HepG2 (cell line): ENCODE results near the gene CNTNAP1. TPM values are rescaled to one million over a fixed set of nuclear protein-coding genes. Genes with fewer than 3 reads are reported as not detected.
A peak's percentile ranks its signal among the peaks of the same experiment; 100 is the strongest.

Experiments
- BHLHE40 ChIP-seq: IDR thresholded peaks from 2 replicates; pipeline ENCODE4 v1.6.1; 2011; ENCODE audit warnings: low read length, improper control_type of control experiment
- DZIP1 ChIP-seq: sonication (generic); formaldehyde crosslinking; IDR thresholded peaks from 2 replicates; pipeline ENCODE4 v1.5.0; 2020; ENCODE audit warnings: mild to moderate bottlenecking, missing genetic modification reagents
- EHMT2 ChIP-seq: fragments of 200-600 bp; sonication (generic); IDR thresholded peaks from 2 replicates; pipeline ENCODE4 v1.7.0; 2017; ENCODE audit warnings: antibody characterized with exemption, low read depth, low read length, borderline replicate concordance
- ETS1 ChIP-seq: sonication (generic); formaldehyde crosslinking; IDR thresholded peaks from 2 replicates; pipeline ENCODE4 v1.4.0; 2020; ENCODE audit warnings: missing genetic modification reagents
- HNRNPLL ChIP-seq: fragments of 200-400 bp; formaldehyde crosslinking; IDR thresholded peaks from 2 replicates; pipeline ENCODE4 v1.6.1; 2017; ENCODE audit warnings: mild to moderate bottlenecking, low read depth, low read length; ENCODE audit not compliant: poor library complexity, severe bottlenecking
- MEIS1 ChIP-seq: sonication (generic); formaldehyde crosslinking; IDR thresholded peaks from 2 replicates; pipeline ENCODE4 v1.9.0; 2021; ENCODE audit warnings: mild to moderate bottlenecking, missing genetic modification reagents, moderate library complexity, borderline replicate concordance
- NFYB ChIP-seq: sonication (generic); formaldehyde crosslinking; IDR thresholded peaks from 2 replicates; pipeline ENCODE4 v1.4.0; 2020; ENCODE audit warnings: missing genetic modification reagents
- TCF12 ChIP-seq, 2 experiments: fragments of 450-650 bp in 1 of 2; sonication (generic) in 1 of 2; formaldehyde crosslinking in 1 of 2; IDR thresholded peaks; 2 replicates each; pipeline versions ENCODE4 v1.6.1 to v1.8.0; 2017 to 2022; ENCODE audit warnings: antibody characterized with exemption in 1 of 2, mild to moderate bottlenecking in 1 of 2, missing genetic modification reagents in 1 of 2, moderate library complexity in 1 of 2
- ZNF143 ChIP-seq: sonication (generic); formaldehyde crosslinking; IDR thresholded peaks from 2 replicates; pipeline ENCODE4 v1.4.0; 2020; ENCODE audit warnings: missing genetic modification reagents
- ZNF17 ChIP-seq: sonication (generic); formaldehyde crosslinking; IDR thresholded peaks from 2 replicates; pipeline ENCODE4 v1.5.0; 2020; ENCODE audit warnings: mild to moderate bottlenecking, missing genetic modification reagents
- ZNF263 ChIP-seq: sonication (generic); formaldehyde crosslinking; IDR thresholded peaks from 2 replicates; pipeline ENCODE4 v1.4.0; 2020; ENCODE audit warnings: missing genetic modification reagents
- ZNF264 ChIP-seq: sonication (generic); formaldehyde crosslinking; IDR thresholded peaks from 2 replicates; pipeline ENCODE4 v1.4.0; 2020; ENCODE audit warnings: missing genetic modification reagents
- ZNF292 ChIP-seq: sonication (generic); formaldehyde crosslinking; IDR thresholded peaks from 2 replicates; pipeline ENCODE4 v1.8.1; 2022; ENCODE audit warnings: mild to moderate bottlenecking, low read depth, missing genetic modification reagents, borderline replicate concordance
- ZNF768 ChIP-seq: sonication (generic); formaldehyde crosslinking; IDR thresholded peaks from 2 replicates; pipeline ENCODE4 v1.4.0; 2020; ENCODE audit warnings: missing genetic modification reagents
- polyA plus RNA-seq, 8 experiments: library from polyadenylated mRNA; depleted of rRNA in 3 of 8; stranded (reverse) in 7 of 8; unstranded in 1 of 8; fragments of >200 nt; fragmentation: Illumina TruSeq in 4 of 8; extraction: Trizol in 4 of 8; gene quantifications; 2 replicates each; pipeline versions ENCODE4 v1.2.1 to v1.2.3, GENCODE V29; 2011 to 2016; ENCODE audit warnings: low read depth in 4 of 8, missing spikeins in 1 of 8, mixed read lengths in 1 of 8; ENCODE audit not compliant: insufficient read depth in 1 of 8
- total RNA-seq, 5 experiments: library from RNA; depleted of rRNA; stranded (reverse); fragments of >200 nt; fragmentation: Illumina TruSeq; extraction: Trizol; gene quantifications; 2 replicates each; pipeline ENCODE4 v1.2.3, GENCODE V29; 2016; ENCODE audit warnings: low read depth in 1 of 5
- TF ChIP-seq, protein P1 (sequence below): sonication (generic); formaldehyde crosslinking; conservative IDR thresholded peaks from 2 replicates; pipeline ENCODE4 v1.5.0; 2020; ENCODE audit warnings: missing genetic modification reagents
- TF ChIP-seq, protein P2 (sequence below): sonication (generic); formaldehyde crosslinking; IDR thresholded peaks from 2 replicates; pipeline ENCODE4 v1.4.0; 2020; ENCODE audit warnings: missing genetic modification reagents
- TF ChIP-seq, protein P3 (sequence below), 2 experiments: fragments of 450-650 bp in 1 of 2; sonication (generic) in 1 of 2; formaldehyde crosslinking; IDR thresholded peaks; 2 replicates each; pipeline versions ENCODE4 v1.5.0 to v1.8.0; 2020 to 2022; ENCODE audit warnings: mild to moderate bottlenecking in 1 of 2, missing genetic modification reagents in 1 of 2

The CNTNAP1 gene
- total and polyA plus RNA-seq, 2 of the 13 experiments (the other 11 are each of a cell fraction or from before 2014, with no cell fraction given), result 4.5 to 7.7 TPM

- no peak for TF ChIP-seq ZNF292 (CRISPR knock-in tag)
- peak; percentile 16 for TF ChIP-seq HNRNPLL
- TF ChIP-seq, protein P1, sequence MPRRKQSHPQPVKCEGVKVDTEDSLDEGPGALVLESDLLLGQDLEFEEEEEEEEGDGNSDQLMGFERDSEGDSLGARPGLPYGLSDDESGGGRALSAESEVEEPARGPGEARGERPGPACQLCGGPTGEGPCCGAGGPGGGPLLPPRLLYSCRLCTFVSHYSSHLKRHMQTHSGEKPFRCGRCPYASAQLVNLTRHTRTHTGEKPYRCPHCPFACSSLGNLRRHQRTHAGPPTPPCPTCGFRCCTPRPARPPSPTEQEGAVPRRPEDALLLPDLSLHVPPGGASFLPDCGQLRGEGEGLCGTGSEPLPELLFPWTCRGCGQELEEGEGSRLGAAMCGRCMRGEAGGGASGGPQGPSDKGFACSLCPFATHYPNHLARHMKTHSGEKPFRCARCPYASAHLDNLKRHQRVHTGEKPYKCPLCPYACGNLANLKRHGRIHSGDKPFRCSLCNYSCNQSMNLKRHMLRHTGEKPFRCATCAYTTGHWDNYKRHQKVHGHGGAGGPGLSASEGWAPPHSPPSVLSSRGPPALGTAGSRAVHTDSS, result 0 out of 2 replicates have a peak, but pooled peaks have one; percentile 16
- peak; percentile 75; the same call in 1 of the 2 replicates for TF ChIP-seq ZNF263 (CRISPR knock-in tag)
- TF ChIP-seq MEIS1, result peak; percentile 80; the same call in 1 of the 2 replicates
- 0 out of 2 replicates have a peak, but pooled peaks have one; percentile 47 for TF ChIP-seq NFYB
- TF ChIP-seq, protein P2, sequence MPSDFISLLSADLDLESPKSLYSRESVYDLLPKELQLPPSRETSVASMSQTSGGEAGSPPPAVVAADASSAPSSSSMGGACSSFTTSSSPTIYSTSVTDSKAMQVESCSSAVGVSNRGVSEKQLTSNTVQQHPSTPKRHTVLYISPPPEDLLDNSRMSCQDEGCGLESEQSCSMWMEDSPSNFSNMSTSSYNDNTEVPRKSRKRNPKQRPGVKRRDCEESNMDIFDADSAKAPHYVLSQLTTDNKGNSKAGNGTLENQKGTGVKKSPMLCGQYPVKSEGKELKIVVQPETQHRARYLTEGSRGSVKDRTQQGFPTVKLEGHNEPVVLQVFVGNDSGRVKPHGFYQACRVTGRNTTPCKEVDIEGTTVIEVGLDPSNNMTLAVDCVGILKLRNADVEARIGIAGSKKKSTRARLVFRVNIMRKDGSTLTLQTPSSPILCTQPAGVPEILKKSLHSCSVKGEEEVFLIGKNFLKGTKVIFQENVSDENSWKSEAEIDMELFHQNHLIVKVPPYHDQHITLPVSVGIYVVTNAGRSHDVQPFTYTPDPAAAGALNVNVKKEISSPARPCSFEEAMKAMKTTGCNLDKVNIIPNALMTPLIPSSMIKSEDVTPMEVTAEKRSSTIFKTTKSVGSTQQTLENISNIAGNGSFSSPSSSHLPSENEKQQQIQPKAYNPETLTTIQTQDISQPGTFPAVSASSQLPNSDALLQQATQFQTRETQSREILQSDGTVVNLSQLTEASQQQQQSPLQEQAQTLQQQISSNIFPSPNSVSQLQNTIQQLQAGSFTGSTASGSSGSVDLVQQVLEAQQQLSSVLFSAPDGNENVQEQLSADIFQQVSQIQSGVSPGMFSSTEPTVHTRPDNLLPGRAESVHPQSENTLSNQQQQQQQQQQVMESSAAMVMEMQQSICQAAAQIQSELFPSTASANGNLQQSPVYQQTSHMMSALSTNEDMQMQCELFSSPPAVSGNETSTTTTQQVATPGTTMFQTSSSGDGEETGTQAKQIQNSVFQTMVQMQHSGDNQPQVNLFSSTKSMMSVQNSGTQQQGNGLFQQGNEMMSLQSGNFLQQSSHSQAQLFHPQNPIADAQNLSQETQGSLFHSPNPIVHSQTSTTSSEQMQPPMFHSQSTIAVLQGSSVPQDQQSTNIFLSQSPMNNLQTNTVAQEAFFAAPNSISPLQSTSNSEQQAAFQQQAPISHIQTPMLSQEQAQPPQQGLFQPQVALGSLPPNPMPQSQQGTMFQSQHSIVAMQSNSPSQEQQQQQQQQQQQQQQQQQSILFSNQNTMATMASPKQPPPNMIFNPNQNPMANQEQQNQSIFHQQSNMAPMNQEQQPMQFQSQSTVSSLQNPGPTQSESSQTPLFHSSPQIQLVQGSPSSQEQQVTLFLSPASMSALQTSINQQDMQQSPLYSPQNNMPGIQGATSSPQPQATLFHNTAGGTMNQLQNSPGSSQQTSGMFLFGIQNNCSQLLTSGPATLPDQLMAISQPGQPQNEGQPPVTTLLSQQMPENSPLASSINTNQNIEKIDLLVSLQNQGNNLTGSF, result 0 out of 2 replicates have a peak, but pooled peaks have one; percentile 65
- no peak for TF ChIP-seq ZNF17 (CRISPR knock-in tag)
- 0 out of 2 replicates have a peak, but pooled peaks have one; percentile 20 for TF ChIP-seq DZIP1 (CRISPR knock-in tag)
- TF ChIP-seq ETS1 (CRISPR knock-in tag), result no peak
- peak; percentile 26; the same call in 1 of the 2 replicates for TF ChIP-seq ZNF264 (CRISPR knock-in tag)
- TF ChIP-seq TCF12 (IDR thresholded peaks at IDR 0.05), result no peak
- 0 out of 2 replicates have a peak, but pooled peaks have one; percentile 23 for TF ChIP-seq TCF12 (CRISPR knock-in tag; IDR thresholded peaks at IDR 0.05)
- TF ChIP-seq, protein P3, sequence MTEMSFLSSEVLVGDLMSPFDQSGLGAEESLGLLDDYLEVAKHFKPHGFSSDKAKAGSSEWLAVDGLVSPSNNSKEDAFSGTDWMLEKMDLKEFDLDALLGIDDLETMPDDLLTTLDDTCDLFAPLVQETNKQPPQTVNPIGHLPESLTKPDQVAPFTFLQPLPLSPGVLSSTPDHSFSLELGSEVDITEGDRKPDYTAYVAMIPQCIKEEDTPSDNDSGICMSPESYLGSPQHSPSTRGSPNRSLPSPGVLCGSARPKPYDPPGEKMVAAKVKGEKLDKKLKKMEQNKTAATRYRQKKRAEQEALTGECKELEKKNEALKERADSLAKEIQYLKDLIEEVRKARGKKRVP (CRISPR knock-in tag; IDR thresholded peaks at IDR 0.05), result peak in 1 of 2 experiments; percentile 14; a peak in 1 of 4 replicates
- TF ChIP-seq ZNF143 (CRISPR knock-in tag), result peak; percentile 37
- TF ChIP-seq BHLHE40, result peak; percentile 98
- no peak for TF ChIP-seq EHMT2
- TF ChIP-seq ZNF768 (CRISPR knock-in tag), result peak; percentile 18; the same call in 1 of the 2 replicates
These were observed 62.0 kb downstream of the CNTNAP1 start (continued) for GRCh38 chr17:42744283-42744805.
